ENCODE results near the gene ISX. TPM values are rescaled to one million over a fixed set of nuclear protein-coding genes. Genes with fewer than 3 reads are reported as not detected.

The ISX gene
- total RNA-seq, 1 donor from 2014 or later: not detected

- no peak for DNase-seq (ENCODE audit: low read depth)
These were observed 43.7 kb downstream of the ISX start for GRCh38 chr22:35109616-35110015.

GRCh38 chr22:35111244-35111643 is 45.3 kb downstream of the ISX start:
- no peak for DNase-seq (ENCODE audit: low read depth)

GRCh38 chr22:35113341-35113740 is 47.4 kb downstream of the ISX start:
- no peak for DNase-seq (ENCODE audit: low read depth)

GRCh38 chr22:35114131-35114980 is 48.4 kb downstream of the ISX start:
- no peak for DNase-seq (ENCODE audit: low read depth)

- DNase-seq (ENCODE audit: low read depth): no peak
These were observed 49.6 kb downstream of the ISX start for GRCh38 chr22:35115515-35115914.

- DNase-seq (ENCODE audit: low read depth): no peak
These were observed 50.3 kb downstream of the ISX start for GRCh38 chr22:35116269-35116668.

- no peak for DNase-seq (ENCODE audit: low read depth)
These were observed 50.9 kb downstream of the ISX start for GRCh38 chr22:35116817-35117216.

- DNase-seq (ENCODE audit: low read depth): no peak
These were observed 53.5 kb downstream of the ISX start for GRCh38 chr22:35119494-35119893.

GRCh38 chr22:35124691-35125219 is 58.8 kb downstream of the ISX start:
- peak; percentile 24 for DNase-seq (ENCODE audit: low read depth)

GRCh38 chr22:35126993-35127392 is 61.0 kb downstream of the ISX start:
- DNase-seq (ENCODE audit: low read depth): no peak

- DNase-seq (ENCODE audit: low read depth): no peak
These were observed 62.7 kb downstream of the ISX start for GRCh38 chr22:35128637-35129036.

- DNase-seq (ENCODE audit: low read depth): no peak
These were observed 65.6 kb downstream of the ISX start for GRCh38 chr22:35131525-35132000.

- no peak for DNase-seq (ENCODE audit: low read depth)
These were observed 66.6 kb downstream of the ISX start for GRCh38 chr22:35132568-35132967.

- DNase-seq (ENCODE audit: low read depth): no peak
These were observed 67.9 kb downstream of the ISX start for GRCh38 chr22:35133702-35134380.

- DNase-seq (ENCODE audit: low read depth): no peak
These were observed 68.7 kb downstream of the ISX start for GRCh38 chr22:35134637-35135036.

GRCh38 chr22:35135165-35135564 is 69.2 kb downstream of the ISX start:
- no peak for DNase-seq (ENCODE audit: low read depth)

Other genes starting within 250 kb of the ISX start
- 10.4 and 12.5 TPM in 2 replicates for gene HMGXB4, start 191.3 kb downstream of the ISX start, total RNA-seq
- gene TOM1, start 233.7 kb downstream of the ISX start, total RNA-seq: 162 and 176 TPM in 2 replicates

All from myocyte (in vitro differentiated cells).